Measurements from ENCODE around the gene WDR11. TPM values are rescaled to one million over a fixed set of nuclear protein-coding genes. Genes with fewer than 3 reads are reported as not detected.

Gene WDR11
- total and polyA plus RNA-seq, 2 donors from 2014 or later = 20.5 to 60.8 TPM

- DNase-seq (no peak), FAIRE-seq (no peak)
- TF ChIP-seq, protein P1, sequence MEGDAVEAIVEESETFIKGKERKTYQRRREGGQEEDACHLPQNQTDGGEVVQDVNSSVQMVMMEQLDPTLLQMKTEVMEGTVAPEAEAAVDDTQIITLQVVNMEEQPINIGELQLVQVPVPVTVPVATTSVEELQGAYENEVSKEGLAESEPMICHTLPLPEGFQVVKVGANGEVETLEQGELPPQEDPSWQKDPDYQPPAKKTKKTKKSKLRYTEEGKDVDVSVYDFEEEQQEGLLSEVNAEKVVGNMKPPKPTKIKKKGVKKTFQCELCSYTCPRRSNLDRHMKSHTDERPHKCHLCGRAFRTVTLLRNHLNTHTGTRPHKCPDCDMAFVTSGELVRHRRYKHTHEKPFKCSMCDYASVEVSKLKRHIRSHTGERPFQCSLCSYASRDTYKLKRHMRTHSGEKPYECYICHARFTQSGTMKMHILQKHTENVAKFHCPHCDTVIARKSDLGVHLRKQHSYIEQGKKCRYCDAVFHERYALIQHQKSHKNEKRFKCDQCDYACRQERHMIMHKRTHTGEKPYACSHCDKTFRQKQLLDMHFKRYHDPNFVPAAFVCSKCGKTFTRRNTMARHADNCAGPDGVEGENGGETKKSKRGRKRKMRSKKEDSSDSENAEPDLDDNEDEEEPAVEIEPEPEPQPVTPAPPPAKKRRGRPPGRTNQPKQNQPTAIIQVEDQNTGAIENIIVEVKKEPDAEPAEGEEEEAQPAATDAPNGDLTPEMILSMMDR (IDR thresholded peaks at IDR 0.05; ENCODE audit: borderline replicate concordance, extremely low read depth, insufficient read depth) = no peak
- no peak overlapping the region for H3K4me3 ChIP-seq (ENCODE audit: low read length in 3 of 3)
- H3K36me3 ChIP-seq (ENCODE audit: control insufficient read depth in 2 of 3, insufficient read depth in 3 of 3, low read length in 3 of 3) = no peaks in the 10 kb centered on the region
- no peaks in the 10 kb centered on the region for H3K27me3 ChIP-seq (ENCODE audit: control insufficient read depth, insufficient read depth, low read length)
- H3K9ac ChIP-seq (ENCODE audit: low read length in 3 of 3) = no peak overlapping the region
- H3K9me3 ChIP-seq (ENCODE audit: control insufficient read depth in 2 of 3, insufficient read depth in 1 of 3, low read length in 3 of 3) = no peaks in the 10 kb centered on the region
- intact Hi-C loops (cut with DNase I) = no loop called here
- H3K4me1 ChIP-seq (ENCODE audit: control insufficient read depth in 2 of 3, insufficient read depth in 2 of 3, low read depth in 1 of 3, low read length in 3 of 3) = no peaks in the 10 kb centered on the region
- H3K27ac ChIP-seq (ENCODE audit: low read depth in 2 of 2, low read length in 2 of 2) = no peak overlapping the region
Measured at GRCh38 chr10:120835603-120836002, 15.6 kb upstream of the WDR11 start.

GRCh38 chr10:120838941-120839340 lies 12.2 kb upstream of the WDR11 start:
- intact Hi-C loops (cut with DNase I) = no loop called here
- TF ChIP-seq, protein P1 (IDR thresholded peaks at IDR 0.05; ENCODE audit: borderline replicate concordance, extremely low read depth, insufficient read depth) = no peak
- DNase-seq (no peak), FAIRE-seq (no peak)
- H3K27ac ChIP-seq (ENCODE audit: low read depth in 2 of 2, low read length in 2 of 2) = no peak overlapping the region
- no peaks in the 10 kb centered on the region for H3K36me3 ChIP-seq (ENCODE audit: control insufficient read depth in 2 of 3, insufficient read depth in 3 of 3, low read length in 3 of 3)
- no peaks in the 10 kb centered on the region for H3K9me3 ChIP-seq (ENCODE audit: control insufficient read depth in 2 of 3, insufficient read depth in 1 of 3, low read length in 3 of 3)
- H3K9ac ChIP-seq (ENCODE audit: low read length in 3 of 3) = no peak overlapping the region
- H3K27me3 ChIP-seq (ENCODE audit: control insufficient read depth, insufficient read depth, low read length) = no peaks in the 10 kb centered on the region
- H3K4me1 ChIP-seq (ENCODE audit: control insufficient read depth in 2 of 3, insufficient read depth in 2 of 3, low read depth in 1 of 3, low read length in 3 of 3) = no peaks in the 10 kb centered on the region
- H3K4me3 ChIP-seq (ENCODE audit: low read length in 3 of 3) = no peak overlapping the region

DNA sequence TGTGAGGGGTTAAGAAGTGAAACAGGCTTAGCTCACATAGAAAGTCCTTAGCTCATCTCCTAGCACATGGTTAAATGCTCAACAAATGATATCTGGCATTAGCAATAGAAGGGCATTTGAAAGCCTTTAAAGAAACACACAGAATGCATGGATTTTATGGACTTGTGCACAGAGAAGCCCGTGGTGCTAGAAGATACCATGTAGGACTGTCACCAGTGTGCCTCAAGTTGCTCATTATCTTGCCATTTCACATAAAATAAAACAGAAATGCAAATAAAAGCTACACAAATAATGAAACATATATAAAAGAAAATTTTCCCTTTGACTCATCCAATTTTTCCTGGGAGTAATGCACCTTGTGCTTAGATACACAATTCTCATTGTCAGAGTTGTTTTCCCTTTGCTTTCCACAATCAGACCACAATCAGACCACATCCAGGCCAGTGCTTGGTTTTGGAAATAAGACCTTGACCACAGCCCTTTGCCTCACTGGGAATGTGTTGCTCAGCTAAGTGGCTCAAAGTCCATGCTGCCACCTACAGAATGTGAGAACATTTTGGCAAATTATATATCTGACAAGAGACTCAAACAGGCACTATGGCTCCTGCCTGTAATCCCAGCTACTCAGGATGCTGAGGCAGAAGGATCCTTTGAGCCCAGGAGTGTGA lies 9.5 kb upstream of the WDR11 start:
- TF ChIP-seq, protein P1 (IDR thresholded peaks at IDR 0.05; ENCODE audit: borderline replicate concordance, extremely low read depth, insufficient read depth) = no peak
- intact Hi-C loops (cut with DNase I) = no loop called here
- no peak for DNase-seq

GRCh38 chr10:120854388-120854787 lies 3.2 kb downstream of the WDR11 start:
- intact Hi-C loops (cut with DNase I) = no loop called here

More for the DNA sequence above, 9.5 kb upstream of the WDR11 start:
- Histone ChIP-seq H3K27ac (ENCODE audit: low read depth in 2 of 2, low read length in 2 of 2) (no peak overlapping the region), H3K9ac (ENCODE audit: low read length in 3 of 3) (no peak overlapping the region), H3K4me1 (ENCODE audit: control insufficient read depth in 2 of 3, insufficient read depth in 2 of 3, low read depth in 1 of 3, low read length in 3 of 3) (no peaks in the 10 kb centered on the region), H3K4me3 (ENCODE audit: low read length in 3 of 3) (no peak overlapping the region), H3K9me3 (ENCODE audit: control insufficient read depth in 2 of 3, insufficient read depth in 1 of 3, low read length in 3 of 3) (no peaks in the 10 kb centered on the region), H3K36me3 (ENCODE audit: control insufficient read depth in 2 of 3, insufficient read depth in 3 of 3, low read length in 3 of 3) (no peaks in the 10 kb centered on the region), H3K27me3 (ENCODE audit: control insufficient read depth, insufficient read depth, low read length) (no peaks in the 10 kb centered on the region)
- no peak for FAIRE-seq

More at GRCh38 chr10:120854388-120854787, 3.2 kb downstream of the WDR11 start:
- FAIRE-seq = no peak
- no peaks in the 10 kb centered on the region for H3K27me3 ChIP-seq (ENCODE audit: control insufficient read depth, insufficient read depth, low read length)
- H3K4me1 ChIP-seq (ENCODE audit: control insufficient read depth in 2 of 3, insufficient read depth in 2 of 3, low read depth in 1 of 3, low read length in 3 of 3) = peaks cover 3 to 13% (median 7%) of the 10 kb centered on the region in 3 donors
- H3K27ac ChIP-seq (ENCODE audit: low read depth in 2 of 2, low read length in 2 of 2) = no peak overlapping the region
- no peak overlapping the region for H3K9ac ChIP-seq (ENCODE audit: low read length in 3 of 3)
- H3K36me3 ChIP-seq (ENCODE audit: control insufficient read depth in 2 of 3, insufficient read depth in 3 of 3, low read length in 3 of 3) = peaks cover 4 to 5% (median 4%) of the 10 kb centered on the region in 3 donors
- H3K4me3 ChIP-seq (ENCODE audit: low read length in 3 of 3) = no peak overlapping the region
- TF ChIP-seq, protein P1 (IDR thresholded peaks at IDR 0.05; ENCODE audit: borderline replicate concordance, extremely low read depth, insufficient read depth) = no peak
- H3K9me3 ChIP-seq (ENCODE audit: control insufficient read depth in 2 of 3, insufficient read depth in 1 of 3, low read length in 3 of 3) = no peaks in the 10 kb centered on the region
- no peak for DNase-seq

Measured in kidney (tissue), 14 donors.